RKO (cell line): Measurements from ENCODE around the gene LTB.

Experiments
- DNase-seq: peaks from one replicate; pipeline ENCODE4 v3.0.0-alpha.2; 2016; ENCODE audit warnings: low spot score

The LTB gene

DNA sequence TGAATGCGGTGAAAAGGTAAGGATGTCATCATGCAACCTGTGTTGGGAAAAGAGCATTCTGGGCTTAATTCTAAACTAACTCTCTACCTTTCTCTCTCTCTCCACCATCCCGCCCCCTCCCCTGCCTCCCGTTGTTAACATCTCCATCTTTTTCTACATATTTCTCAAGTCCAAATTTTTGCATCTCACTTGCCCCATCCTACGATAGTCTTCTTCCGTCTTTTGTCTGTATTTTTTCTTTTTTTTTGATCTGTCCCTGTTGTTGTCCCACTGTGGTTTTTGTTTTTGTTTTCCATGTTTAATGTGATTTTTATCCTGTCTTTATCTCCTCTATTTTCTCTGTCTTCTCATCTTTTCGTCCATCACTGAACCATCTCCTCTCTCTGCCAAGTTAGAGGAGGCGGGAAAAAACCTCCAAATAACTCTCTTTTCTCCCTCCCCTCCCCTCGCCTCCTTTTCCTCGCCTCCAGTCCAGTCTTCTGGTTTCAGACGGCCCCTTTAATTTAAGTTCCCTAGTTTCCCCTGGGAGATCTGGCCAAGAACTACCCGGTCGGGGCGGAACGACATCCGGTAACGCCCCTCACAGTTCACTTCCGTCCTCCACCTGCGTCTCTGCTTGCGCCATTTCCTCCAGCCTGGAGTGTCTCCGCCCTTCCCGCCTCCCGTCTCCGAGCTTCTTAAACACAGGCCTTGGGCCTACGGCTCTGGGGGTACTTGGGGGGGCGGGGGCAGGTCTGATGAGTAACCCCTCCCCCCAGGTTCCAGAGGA, 35.1 kb downstream of the LTB start, which contains the start of gene NFKBIL1:
Gene NFKBIL1 (plus strand): TSS at position 651 of the 769 bp plus-strand sequence. CDS start 87 bp downstream, at position 738.
- peak; percentile 98 for DNase-seq

DNA sequence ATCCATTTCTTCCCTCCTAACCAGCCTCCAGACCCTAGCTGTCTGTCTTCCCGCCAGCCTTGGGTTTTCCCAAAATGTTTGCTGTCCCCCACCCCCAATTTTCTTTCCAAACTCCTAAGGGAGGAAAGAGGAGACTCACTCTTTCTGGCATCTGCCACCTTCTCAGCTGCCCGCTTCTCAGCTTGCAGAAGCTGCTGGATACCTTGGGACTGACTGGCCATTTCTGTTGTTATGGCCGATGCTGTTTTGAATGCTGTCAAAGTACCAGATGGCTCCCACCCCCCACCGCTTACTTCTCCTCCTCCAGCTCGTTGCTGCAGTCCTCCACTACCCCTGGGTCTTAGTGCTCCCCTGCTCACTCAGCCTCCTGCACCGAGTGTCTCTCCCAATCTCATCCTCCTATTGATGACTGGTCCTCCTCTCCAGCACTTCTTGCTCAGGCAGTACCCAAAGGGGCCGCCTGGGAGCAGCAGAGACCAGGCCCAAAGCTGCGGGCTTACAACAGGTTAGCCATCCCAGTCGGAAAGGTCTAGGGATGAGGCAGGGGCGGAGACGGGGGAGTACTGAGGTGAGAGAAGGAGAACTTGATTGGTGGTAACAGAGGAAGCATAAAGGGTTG, 35.8 kb downstream of the LTB start, which contains the start of gene ATP6V1G2:
Gene ATP6V1G2 (minus strand): TSS at position 270 of the 619 bp plus-strand sequence. CDS start 49 bp downstream, at position 221.
- DNase-seq = peak; percentile 95

DNA sequence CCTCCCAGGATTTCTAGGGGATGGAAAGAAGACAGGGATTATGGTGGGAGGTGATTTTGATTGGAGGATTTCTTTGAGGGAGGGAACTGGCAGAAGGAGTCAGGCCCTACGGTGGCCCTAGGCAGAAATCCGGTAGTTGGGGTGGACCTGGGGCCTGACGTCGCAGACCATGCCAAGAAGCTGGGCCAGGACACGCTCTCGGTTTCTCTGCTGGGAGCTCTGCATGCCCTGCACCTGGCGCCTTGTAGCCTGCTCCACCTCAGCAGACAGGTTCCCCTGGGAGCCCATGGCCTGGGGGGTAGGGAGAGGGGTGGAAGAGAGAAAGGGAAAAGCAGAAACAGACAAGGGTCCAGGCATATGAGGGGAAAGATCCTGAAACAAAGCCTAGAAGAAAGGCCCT, 36.9 kb downstream of the LTB start:
- DNase-seq = no peak

DNA sequence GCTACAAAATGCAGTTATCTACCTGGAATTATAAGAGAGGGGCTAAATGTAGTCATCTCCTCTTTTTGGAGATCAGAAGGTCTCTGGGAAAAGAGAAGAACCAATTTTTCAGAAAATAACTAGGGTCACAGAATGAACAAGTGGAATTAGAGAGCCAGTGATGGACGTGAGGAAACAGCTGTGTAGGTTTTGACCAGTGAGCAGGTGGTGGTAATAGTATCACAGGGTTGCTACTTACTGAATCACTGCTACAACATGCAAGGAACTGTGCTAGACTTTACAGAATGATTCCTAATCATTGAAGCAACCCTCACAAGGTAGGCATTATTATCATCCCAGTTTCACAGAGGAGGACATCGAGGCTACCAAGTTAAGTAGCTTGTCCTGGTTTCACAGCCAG, 37.5 kb downstream of the LTB start:
- no peak for DNase-seq

DNA sequence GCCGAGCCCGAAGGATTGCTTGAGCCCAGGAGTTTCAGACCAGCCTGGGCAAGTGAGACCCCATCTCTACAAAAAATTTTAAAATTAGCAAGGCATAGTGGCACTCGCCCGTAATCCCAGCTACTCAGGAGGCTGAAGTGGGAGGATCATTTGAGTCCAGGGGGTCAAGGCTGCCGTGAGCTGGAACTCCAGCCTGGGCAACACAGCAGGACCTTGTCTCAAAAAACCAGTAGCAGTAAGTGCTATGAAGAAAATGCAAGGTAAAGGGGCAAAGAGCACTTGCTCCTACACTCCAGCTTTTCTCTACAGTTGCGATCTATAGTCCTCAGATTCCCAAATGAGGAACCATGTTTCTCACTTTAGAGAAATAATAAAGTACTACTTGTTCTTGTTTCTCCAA, 38.6 kb downstream of the LTB start:
- DNase-seq = no peak

DNA sequence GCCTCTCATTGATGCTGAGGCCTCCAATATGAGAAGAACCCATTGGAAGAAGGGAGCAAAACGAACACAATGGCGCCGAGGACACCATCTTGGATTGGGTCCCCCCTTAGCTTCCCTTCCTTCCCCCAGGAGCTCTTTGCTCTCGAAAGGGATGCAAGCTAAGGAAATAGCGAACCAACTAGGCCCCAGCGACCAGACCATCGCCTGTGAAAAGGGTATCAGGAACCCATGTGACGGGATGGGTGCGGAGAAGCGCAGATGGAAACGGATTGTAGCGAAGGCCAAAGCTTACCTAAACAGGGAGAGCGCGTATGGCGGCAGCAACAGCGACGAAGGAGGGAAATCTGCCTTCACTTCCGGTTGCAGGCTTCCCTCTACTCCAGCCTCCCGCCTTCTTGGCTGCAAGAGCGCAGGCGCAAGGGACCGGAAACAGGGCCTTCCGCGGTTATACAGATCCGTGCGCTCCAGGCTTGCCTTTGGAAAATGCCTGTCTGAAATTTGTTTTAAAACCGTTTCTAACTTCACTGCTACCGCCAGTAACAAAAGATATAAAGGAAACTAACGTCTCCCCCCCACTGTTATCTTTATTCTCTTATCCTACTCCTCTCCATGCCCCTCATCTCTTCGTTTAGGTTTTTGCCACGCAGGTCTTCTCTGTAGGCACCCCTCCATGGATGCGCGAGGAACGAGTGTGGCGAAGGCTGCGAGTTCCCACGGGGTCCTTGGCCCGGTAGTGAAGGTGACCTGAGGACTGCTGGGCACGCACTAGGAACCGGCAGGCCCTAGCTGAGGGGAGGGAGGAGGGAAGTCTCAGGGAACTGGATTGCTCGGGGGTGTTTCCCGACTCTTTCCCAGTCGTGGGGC, 40.3 kb downstream of the LTB start, which contains the start of gene DDX39B:
Gene DDX39B (minus strand): TSS at position 346 of the 864 bp plus-strand sequence. CDS start 1,471 bp downstream, outside the sequence.
- peak; percentile 97 for DNase-seq

DNA sequence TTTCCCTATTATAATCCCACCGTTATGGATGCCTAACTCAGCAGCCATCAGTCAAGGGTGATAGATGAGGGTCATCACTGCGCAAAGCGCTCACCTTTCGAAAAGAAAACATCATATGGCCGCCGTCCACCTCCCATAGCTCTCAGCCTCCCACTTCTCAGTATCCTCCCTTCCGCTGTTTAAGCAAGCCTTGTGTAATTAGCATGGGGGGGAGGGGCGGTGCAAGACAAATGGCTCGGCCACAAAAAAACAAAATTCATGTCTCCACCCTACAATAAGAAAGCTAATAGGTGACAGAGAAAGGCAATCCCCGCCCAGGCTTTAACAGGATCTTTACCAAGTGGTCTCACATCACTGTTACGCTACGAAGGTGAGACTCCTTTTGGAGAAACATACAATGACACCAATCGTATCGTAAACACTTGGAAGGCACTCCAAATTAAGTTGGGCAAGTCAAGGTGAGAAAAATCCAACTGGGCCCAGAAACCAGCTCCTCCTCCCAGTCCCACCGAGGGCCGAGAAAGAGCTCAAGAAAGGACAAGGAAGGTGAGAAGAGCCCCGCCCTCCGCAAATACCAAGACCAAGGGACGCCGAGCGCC, 41.1 kb downstream of the LTB start:
- DNase-seq = peak; percentile 68

DNA sequence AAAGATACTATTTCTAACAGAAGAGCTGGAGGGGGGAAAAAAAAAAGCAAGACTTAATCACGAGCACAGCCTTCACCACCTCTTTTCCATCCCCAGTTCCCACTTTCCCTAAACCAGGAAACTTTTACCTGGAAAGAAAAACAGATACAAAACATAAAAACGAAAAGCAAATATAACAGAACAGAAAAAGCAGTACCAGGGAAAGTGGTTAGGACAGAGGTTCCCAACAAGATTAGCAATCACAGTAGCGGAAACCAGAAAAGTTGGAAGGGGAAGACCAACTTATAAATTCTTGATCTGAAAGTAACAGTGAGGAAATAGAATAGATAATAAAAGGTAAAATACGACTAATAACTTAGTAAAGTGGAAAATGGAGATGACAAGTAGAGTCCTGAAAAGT, 41.6 kb downstream of the LTB start:
- no peak for DNase-seq

DNA sequence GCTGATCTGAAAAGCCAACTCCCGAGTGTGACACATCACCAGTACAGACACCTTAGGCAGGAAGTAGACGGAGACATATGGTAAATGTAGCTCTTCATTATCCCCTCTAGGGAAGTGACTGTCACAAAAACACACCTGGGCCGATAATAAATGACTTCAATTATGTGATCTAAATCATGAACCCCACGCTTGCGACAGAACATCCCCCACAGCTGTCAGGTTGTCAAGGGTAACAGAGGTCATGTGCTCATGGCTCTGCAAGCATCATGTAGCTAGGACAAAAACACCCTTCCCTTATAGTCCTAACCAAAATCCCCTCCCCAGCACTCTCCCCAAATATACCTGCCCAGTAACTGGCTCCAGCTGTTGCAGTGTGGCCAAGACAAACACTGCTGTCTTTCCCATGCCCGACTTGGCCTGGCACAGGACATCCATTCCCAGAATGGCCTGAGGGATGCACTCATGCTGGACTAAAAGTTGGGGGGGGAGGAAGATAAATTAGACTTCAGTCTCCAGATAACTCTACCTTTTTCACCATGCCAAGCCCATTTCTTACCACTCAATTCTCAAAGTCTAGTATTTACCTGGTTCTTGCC, 43.3 kb downstream of the LTB start:
- no peak for DNase-seq

DNA sequence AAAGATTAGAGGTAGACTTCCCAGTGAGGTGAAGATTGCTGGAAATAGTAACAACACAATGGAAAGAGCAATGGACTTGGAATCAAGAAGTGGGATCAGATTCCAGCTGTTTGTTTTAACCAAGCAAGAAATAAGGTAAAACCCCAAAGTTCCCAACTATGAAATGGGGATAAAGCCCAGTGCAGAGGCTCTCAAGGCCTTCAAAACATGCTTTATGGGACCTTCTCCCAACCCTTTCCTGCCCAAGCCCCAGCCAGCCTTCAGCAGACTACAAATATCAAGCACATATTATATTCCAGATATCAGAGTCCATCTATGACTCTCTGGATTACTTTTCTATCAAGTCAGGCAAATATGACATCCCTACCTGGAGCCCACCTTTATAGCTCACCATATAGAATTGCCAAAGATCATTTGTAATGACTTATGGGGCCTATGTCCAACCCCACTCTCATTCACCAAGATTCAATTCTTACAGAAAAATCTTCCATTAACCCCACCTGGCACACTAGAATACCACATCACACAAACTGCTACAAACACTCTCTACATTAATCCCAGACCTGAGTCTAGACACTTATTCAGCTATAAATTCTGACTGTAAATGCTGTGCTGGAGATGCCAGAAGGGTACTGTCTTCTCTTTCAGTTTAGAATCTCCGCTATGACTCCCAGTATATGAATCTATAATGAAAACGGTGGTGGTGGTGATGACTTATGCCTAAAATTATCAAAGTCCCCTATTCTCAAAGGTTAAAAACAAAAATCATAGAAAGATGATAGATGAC, 46.5 kb downstream of the LTB start:
- no peak for DNase-seq

DNA sequence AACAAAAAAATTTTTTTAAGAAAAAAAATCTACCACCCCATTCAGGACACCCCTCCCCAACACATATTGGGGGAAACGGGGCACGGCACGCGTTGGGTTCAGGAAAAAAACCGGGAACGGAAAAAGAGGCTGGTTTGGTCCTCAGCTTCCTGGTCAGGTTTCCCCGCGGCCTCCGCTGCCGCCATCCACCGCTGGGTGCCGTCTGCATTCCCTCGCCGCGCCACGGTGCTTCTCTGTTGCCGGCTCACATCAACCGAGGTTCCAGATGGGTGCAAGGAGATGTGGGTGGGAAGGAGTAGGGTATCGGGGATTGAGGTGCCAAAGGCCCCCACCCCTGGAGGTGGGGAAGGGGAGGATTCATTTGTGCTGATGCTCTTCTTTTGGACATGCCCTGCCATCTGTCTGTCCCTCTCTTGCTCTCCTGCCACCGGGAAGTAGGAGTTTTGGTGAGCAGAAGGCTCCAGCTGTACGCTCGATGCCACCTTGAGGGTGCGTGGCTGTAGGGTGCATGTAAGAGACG, 47.6 kb downstream of the LTB start:
- no peak for DNase-seq

DNA sequence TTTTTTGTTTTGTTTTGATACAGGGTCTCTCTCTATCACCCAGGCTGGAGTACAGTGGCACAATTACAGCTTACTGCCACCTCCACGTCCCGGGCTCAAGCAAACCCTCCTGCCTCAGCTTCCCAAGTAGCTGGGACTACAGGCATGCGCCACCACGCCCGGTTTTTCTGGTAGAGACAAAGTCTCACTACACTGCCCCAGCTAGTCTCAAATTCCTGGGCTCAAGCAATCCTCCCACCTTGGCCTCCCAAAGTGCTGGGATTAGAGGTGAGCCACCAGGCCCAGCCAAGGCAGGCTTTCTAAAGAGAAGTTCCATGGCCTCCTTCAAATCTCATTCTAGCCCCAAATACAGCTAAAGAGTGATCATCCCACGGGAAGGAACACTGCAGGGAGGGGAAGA, 48.2 kb downstream of the LTB start:
- DNase-seq = no peak

DNA sequence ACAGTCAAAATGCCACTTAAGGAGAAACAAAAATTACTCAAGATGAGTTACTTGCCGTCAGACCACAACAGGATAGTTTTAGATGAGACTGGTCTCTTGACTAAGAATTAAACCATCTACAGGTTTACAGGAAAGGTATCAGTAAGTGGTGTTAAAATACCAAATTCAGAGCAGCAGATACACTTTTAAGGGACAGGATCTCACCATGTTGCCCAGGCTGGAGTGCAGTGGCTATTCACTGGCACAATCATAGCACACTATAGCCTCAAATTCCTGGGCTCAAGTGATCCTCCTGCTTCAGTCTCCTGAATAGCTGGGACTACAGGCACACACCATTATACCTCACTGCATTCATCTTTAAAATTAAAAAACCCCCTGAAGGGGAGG, 48.8 kb downstream of the LTB start:
- DNase-seq = no peak

DNA sequence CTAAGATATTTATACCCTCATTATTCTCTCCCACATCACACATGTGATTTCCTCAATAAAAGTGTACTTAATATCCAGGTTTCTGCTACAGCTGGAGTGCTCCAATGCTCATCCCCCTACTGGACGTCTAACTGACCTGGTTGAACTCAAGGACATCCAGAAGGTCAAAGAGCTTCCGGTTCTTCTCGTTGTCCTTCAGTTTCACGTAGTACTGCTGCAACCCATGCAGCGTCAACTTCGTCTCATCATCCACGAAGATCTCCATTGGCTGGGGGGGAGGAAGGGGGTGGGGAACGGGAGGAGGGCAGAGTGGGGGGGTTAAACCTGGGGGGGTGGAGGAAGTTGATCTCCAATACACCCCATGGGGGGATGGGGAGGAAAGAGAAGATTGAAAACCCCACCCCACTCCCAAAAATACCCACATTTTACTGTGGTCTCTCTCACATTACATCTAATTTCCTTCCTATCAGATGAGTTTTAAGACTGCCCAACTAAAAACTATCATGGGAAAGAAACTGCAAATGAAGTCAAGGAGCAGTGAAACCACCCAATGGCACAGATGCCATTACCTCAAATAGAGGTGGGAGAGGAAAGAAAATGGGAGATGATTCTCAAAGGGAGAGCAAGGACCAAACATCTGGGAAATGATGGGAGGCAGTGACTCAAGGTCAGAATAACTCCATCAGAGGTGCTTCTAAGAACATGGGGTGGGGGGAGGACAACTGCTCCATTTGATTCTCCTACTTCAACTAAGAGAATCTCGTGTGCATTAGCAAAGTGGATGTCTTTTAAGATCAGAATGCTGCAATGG, 49.4 kb downstream of the LTB start:
- DNase-seq = no peak

DNA sequence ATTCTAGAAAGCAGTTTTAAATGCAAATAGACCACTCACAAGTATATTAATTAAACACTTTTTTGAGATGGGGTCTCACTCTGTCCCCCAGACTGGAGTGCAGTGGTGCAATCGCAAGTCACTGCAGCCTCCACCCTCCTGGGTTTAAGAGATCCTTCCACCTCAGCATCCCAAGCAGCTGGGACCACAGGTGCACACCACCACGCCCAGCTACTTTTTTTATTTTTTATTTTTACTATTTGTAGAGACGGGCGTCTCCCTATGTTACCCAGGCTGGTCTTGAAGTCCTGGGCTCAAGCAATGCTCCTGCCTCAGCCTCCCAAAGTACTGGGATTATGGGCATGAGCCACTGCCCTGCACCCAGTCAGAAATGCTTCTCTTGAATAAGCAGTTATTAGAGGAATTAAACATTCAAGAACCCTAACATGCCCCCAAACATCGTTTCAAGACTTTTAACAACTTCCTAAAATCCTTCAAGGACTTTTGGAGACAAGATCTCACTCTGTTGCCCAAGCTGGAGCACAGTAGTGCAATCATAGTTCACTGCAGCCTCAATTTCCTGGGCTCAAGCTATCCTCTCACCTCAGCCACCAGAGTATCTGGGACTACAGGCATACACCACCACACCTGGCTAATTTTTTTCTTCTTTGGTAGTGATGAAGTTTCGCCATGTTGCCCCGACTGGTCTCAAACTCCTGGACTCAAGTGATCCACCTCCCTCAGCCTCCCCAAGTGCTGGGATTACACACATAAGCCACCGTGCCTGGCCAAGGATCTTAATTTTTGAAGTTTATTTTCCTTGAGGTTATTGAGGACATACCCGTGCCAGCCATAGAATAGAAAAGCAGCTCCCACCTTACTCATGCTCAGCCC, 50.2 kb downstream of the LTB start:
- DNase-seq = no peak

DNA sequence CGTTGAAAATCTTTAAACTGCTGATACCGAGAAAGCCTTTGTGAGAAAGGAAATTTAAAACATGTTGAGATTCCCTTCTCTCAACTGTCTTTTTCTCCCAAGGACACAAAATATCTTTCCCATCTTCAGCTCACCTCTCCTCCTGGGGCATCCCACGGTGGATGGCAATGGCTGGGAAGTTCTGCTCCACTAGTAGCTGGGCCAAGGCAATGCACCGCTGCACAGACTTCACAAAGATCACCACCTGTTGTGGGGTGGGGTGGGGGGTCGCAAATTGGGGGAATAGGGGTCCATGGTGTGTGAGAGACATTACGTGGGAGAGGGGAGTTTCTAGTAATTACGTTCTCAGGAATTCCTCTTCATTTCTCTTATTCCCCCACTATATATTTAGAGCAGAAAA, 51.1 kb downstream of the LTB start:
- no peak for DNase-seq

DNA sequence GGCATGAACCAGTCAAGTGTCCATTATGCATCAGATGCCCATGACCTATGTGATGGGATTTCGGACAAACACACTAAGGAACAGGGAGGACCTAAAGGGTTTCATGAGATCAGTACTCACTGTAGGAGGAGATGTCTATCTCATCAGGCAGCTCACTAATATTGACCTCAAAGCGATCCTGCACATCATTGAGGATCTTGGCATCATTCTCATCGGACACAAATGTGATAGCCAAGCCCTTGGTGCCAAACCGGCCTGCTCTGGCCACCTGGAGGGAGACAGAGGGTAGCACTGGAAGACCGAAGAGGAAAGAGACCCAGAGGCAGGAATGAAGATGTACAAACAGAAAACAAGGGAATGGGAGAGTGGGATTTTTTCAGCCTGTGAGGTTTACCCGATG, 51.6 kb downstream of the LTB start:
- DNase-seq = no peak
